Heart right ventricle (tissue), 16 donors: ENCODE data around the gene HUNK. TPM values are rescaled to one million over a fixed set of nuclear protein-coding genes. Genes with fewer than 3 reads are reported as not detected.

Source experiments
- ATAC-seq, 8 donors: fragments of 200-7000 bp; cut with Tn5 transposase; one replicate each; pipeline ENCODE4 v1.9.1; 2020; ENCODE audit warnings: mild to moderate bottlenecking in 8 of 8, moderate library complexity in 8 of 8, moderate number of reproducible peaks in 1 of 8
- DNase-seq, 2 donors: peaks; one replicate each; pipeline ENCODE4 v3.0.0-alpha.2; 2020
- H3K27ac ChIP-seq, 10 donors: fragments of 200-600 bp; sonication (generic) in 2 of 10; one replicate each; pipeline versions ENCODE4 v1.5.0 to v1.8.0; 2020 to 2022; ENCODE audit warnings: mild to moderate bottlenecking in 3 of 10
- H3K27me3 ChIP-seq, 7 donors: fragments of 200-600 bp; one replicate each; pipeline ENCODE4 v1.8.0; 2021 to 2022; ENCODE audit warnings: mild to moderate bottlenecking in 2 of 7
- H3K36me3 ChIP-seq, 9 donors: fragments of 200-600 bp; sonication (generic) in 1 of 9; one replicate each; pipeline versions ENCODE4 v1.5.0 to v1.8.0; 2020 to 2022; ENCODE audit warnings: mild to moderate bottlenecking in 2 of 9
- H3K4me1 ChIP-seq, 9 donors: fragments of 200-600 bp; sonication (generic) in 1 of 9; one replicate each; pipeline versions ENCODE4 v1.5.0 to v1.8.0; 2020 to 2022; ENCODE audit warnings: mild to moderate bottlenecking in 4 of 9
- H3K4me3 ChIP-seq, 10 donors: fragments of 200-600 bp; sonication (generic) in 2 of 10; one replicate each; pipeline versions ENCODE4 v1.5.0 to v1.8.0; 2020 to 2022; ENCODE audit warnings: mild to moderate bottlenecking in 7 of 10, moderate library complexity in 2 of 10
- H3K9me3 ChIP-seq, 11 donors: fragments of 200-600 bp in 10 of 11; sonication (generic) in 2 of 11; one replicate each; pipeline versions ENCODE4 v1.5.0 to v1.8.0; 2013 to 2022; ENCODE audit warnings: mild to moderate bottlenecking in 2 of 11, control low read depth in 1 of 11, moderate library complexity in 1 of 11
- WGBS, 2 donors: extraction: QIAGEN DNeasy Blood & Tissue Kit; methylation state at CpG; one replicate each; pipeline ENCODE4 v1.1.7; 2013; ENCODE audit warnings: inconsistent platforms in 1 of 2; 5-methylcytosine and 5-hydroxymethylcytosine counted together
- intact Hi-C, 10 donors: fragments of 100-400 bp; cut with DNase I; formaldehyde crosslinking; loops; one replicate each; pipeline versions ENCODE4 v1.11.1 to v1.14.2; 2022
- polyA plus RNA-seq, 2 donors: library from polyadenylated mRNA; stranded (reverse); fragments of 200-250 nt; gene quantifications; one replicate each; pipeline ENCODE4 v1.2.3, GENCODE V29; 2013
- total RNA-seq, 10 donors: library from RNA; stranded (reverse); fragmentation: NEBNext Ultra II Directional in 3 of 10; extraction: Animal tissue kit (Norgen Biotek cat#: 25700) in 3 of 10; gene quantifications; one replicate each; pipeline versions ENCODE4 v1.2.1 to v1.2.4, GENCODE V29; 2021 to 2023
- TF ChIP-seq, protein P1 (sequence below), 9 donors: fragments of 200-600 bp; sonication (generic) in 2 of 9; IDR thresholded peaks; one replicate each; pipeline versions ENCODE4 v1.5.0 to v1.8.0; 2021 to 2022; ENCODE audit warnings: antibody characterized with exemption in 9 of 9, mild to moderate bottlenecking in 5 of 9, moderate library complexity in 1 of 9
- donor health status: Arrhythmogenic right ventricular cardiomyopathy.
- donor health status: ischemic (EF 13 %, LVEDD 7.1; RV severe dilation, severe dysfunction).
- donor health status: healthy with polysubstance abuse.
- donor health status: DM: no; HTN: yes; CAD: no.
- donor health status: DM: no; HTN: no; CAD: no.
- donor health status: ischemic (EF 25% LVEDD 6.9; RV normal size, moderate dysfunction).
- donor health status: ischemic (EF 25% LVEDD 5.7; RV mildly dilated, moderate dysfunction).
- donor health status: healthy.
- donor health status: DM: yes; HTN: yes; CAD: no.
- donor health status: Ischemic cardiomyopathy.
- donor health status: ischemic (EF 35%, LVEDD 5.7; RV mildly dilated, moderate dysfunction).
- donor health status: nonischemic (EF 11% LVEDD 7.7; RV severe dilation, severe dysfunction).
- donor health status: DM: yes; HTN: yes; CAD: no.
- donor health status: PGD.
- donor health status: ischemic (EF 29% LVEDD 5.4; RV normal size, mild dysfunction).
- donor health status: nonischemic (EF 23%, LVEDD 6.1; RV moderate dilation, normal function).

HUNK gene
- total and polyA plus RNA-seq, 12 donors: 0.04 to 0.81 (median 0.10) TPM; not detected in 2

DNA sequence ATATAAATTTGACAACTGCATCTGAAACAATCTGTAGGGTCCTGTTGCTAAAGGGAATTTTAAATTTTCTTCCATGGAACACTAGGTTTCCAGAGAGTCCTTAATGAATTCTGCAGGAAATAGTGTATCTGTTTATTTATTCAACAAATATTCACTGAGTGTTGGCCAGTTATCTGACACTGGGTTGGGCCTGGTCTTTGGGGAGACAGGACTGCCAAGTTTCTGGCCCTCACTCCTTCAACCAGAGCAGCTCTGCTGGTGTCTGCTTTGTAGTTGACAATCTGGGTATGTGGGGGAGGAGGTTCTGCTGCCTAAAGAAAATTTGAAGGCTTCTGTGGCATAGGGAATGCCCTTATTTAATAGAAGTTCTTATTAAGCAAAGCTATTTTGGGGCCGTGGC lies 26.1 kb upstream of the HUNK start:
- peaks cover 0 to 11% (median 3%) of the 10 kb centered on the region in 7 donors for H3K27me3 ChIP-seq
- H3K4me1 ChIP-seq: peaks cover 0 to 17% (median 5%) of the 10 kb centered on the region in 9 donors
- intact Hi-C loops: no loop called here
- H3K36me3 ChIP-seq: no peaks in the 10 kb centered on the region
- H3K27ac ChIP-seq: no peak overlapping the region
- DNase-seq: peak in 1 of 2 donors; percentile 17
- no peaks in the 10 kb centered on the region for H3K9me3 ChIP-seq
- ATAC-seq: peak in 2 of 8 donors; percentile 51 to 75
- 77 to 86% methylated on average over 1 of the region's 1 CpG for WGBS, 2 donors
- no peak overlapping the region for H3K4me3 ChIP-seq
- TF ChIP-seq, protein P1, sequence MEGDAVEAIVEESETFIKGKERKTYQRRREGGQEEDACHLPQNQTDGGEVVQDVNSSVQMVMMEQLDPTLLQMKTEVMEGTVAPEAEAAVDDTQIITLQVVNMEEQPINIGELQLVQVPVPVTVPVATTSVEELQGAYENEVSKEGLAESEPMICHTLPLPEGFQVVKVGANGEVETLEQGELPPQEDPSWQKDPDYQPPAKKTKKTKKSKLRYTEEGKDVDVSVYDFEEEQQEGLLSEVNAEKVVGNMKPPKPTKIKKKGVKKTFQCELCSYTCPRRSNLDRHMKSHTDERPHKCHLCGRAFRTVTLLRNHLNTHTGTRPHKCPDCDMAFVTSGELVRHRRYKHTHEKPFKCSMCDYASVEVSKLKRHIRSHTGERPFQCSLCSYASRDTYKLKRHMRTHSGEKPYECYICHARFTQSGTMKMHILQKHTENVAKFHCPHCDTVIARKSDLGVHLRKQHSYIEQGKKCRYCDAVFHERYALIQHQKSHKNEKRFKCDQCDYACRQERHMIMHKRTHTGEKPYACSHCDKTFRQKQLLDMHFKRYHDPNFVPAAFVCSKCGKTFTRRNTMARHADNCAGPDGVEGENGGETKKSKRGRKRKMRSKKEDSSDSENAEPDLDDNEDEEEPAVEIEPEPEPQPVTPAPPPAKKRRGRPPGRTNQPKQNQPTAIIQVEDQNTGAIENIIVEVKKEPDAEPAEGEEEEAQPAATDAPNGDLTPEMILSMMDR (IDR thresholded peaks at IDR 0.05): no peak

DNA sequence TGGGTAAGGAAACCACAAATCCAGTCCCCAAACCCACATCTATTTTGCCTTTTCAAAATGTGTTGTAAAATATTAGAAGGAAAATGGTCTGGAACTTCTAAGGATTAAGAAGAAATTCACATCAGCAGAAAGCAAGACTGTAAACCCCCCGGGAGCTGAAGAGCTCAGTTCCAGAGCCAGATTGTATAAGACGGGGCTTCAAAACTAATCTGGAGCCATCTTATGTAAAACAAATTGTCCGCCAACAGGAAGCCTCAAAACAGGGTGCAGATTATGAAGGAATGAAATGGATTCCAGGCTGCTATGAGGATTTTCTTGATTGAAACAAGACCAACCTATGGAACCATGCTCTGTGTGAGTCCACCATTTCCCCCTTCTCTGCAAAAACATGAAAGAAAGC lies 25.1 kb upstream of the HUNK start:
- intact Hi-C loops: no loop called here

DNA sequence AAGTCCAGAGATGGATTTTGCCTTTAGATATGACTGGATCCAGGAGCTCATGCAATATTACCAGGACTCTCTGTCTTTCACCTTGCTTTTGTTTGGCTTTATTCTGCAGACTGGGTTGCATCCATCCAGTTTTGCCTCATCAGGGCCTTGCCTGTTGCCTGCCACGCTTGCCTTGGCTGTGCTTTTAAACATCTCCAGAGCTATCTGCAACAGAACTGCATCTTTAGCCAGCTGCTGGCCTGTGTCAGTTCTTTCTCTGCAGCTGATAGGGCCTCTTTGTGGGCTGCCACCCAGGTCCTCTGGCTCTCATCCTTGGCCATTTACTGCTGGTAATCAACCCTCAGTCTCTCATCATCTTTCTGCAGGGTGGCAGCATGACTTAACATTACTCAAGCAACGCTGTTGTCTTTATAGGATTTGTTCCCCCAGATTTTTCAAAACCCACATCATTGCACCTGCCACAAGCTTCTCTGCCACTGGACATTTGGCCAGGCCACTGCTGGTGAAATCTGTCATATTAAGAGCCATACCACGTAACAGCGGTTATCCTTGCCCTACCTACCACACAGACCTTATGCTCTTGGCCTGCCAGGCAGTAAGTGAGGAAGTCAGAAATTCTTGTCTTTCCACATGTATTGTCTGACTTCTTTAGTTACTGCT lies 24.4 kb upstream of the HUNK start:
- no peak for ATAC-seq
- 79 to 81% methylated on average over 4 of the region's 4 CpGs for WGBS, 2 donors
- H3K27me3 ChIP-seq: peaks cover 0 to 3% (median 0%) of the 10 kb centered on the region in 7 donors
- intact Hi-C loops: no loop called here
- DNase-seq: no peak
- H3K4me1 ChIP-seq: peaks cover 0 to 17% (median 5%) of the 10 kb centered on the region in 9 donors
- TF ChIP-seq, protein P1 (IDR thresholded peaks at IDR 0.05): no peak
- no peak overlapping the region for H3K4me3 ChIP-seq
- H3K36me3 ChIP-seq: no peaks in the 10 kb centered on the region
- H3K27ac ChIP-seq: no peak overlapping the region
- H3K9me3 ChIP-seq: no peaks in the 10 kb centered on the region

More for the DNA sequence above, 25.1 kb upstream of the HUNK start:
- no peak overlapping the region for H3K4me3 ChIP-seq
- H3K27me3 ChIP-seq: peaks cover 0 to 3% (median 0%) of the 10 kb centered on the region in 7 donors
- no peaks in the 10 kb centered on the region for H3K9me3 ChIP-seq
- no peaks in the 10 kb centered on the region for H3K36me3 ChIP-seq
- WGBS, 2 donors: 56 to 62% methylated on average over 3 of the region's 3 CpGs
- DNase-seq (no peak), ATAC-seq (peak in 1 of 8 donors; percentile 30)
- no peak overlapping the region for H3K27ac ChIP-seq
- TF ChIP-seq, protein P1 (IDR thresholded peaks at IDR 0.05): no peak
- H3K4me1 ChIP-seq: peaks cover 0 to 17% (median 5%) of the 10 kb centered on the region in 9 donors

DNA sequence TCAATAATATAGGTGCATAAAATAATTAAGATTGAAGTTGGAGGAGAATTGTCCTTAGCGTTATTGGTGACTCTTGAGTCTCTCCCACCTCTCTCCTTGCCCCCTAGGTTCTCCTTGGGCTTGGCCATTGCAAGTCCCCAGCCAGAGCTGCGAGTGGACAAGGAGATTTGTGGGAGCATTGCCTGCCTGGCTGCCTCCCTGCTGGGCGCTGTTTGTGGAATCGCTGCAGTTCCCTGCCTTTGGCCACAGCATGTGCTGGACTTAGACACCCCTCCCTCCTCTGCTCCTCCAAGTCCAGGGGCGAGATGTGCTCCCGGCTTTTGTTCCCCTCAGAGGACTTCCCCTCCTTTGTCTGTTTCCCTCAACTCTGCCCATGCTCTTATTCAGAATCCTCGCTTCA lies 21.9 kb upstream of the HUNK start:
- Histone ChIP-seq H3K27me3 (no peaks in the 10 kb centered on the region), H3K27ac (no peak overlapping the region), H3K9me3 (no peaks in the 10 kb centered on the region), H3K4me3 (no peak overlapping the region), H3K36me3 (no peaks in the 10 kb centered on the region), H3K4me1 (peaks cover 0 to 17% (median 5%) of the 10 kb centered on the region in 9 donors)
- ATAC-seq: no peak
- WGBS, 2 donors: 91 to 92% methylated on average over 7 of the region's 7 CpGs
- TF ChIP-seq, protein P1 (IDR thresholded peaks at IDR 0.05): no peak
- intact Hi-C loops: no loop called here
- no peak for DNase-seq
